Spleen (tissue), 11 donors: ENCODE results near the gene MRPL23. TPM values are rescaled to one million over a fixed set of nuclear protein-coding genes. Genes with fewer than 3 reads are reported as not detected.

Source experiments
- DNase-seq: peaks from one replicate; pipeline ENCODE4 v3.0.0-alpha.2; 2020
- H3K27ac ChIP-seq, 8 donors: fragments of 200-600 bp; sonication (generic) in 7 of 8; 1 replicate in 4 of 8; 2 replicates in 4 of 8; pipeline versions ENCODE4 v1.5.0 to v1.8.0; 2016 to 2021; ENCODE audit warnings: inconsistent platforms in 4 of 8, mild to moderate bottlenecking in 4 of 8, moderate library complexity in 1 of 8
- H3K27me3 ChIP-seq, 7 donors: fragments of 200-600 bp; sonication (generic) in 6 of 7; replicated peaks in 1 of 7; 1 replicate in 4 of 7; 2 replicates in 3 of 7; pipeline versions ENCODE4 v1.5.0 to v1.8.0; 2016 to 2021; ENCODE audit warnings: inconsistent platforms in 3 of 7, mild to moderate bottlenecking in 1 of 7
- H3K36me3 ChIP-seq, 6 donors: fragments of 200-600 bp; sonication (generic) in 5 of 6; 1 replicate in 4 of 6; 2 replicates in 2 of 6; pipeline versions ENCODE4 v1.5.0 to v1.8.0; 2016 to 2021; ENCODE audit warnings: inconsistent platforms in 2 of 6
- H3K4me1 ChIP-seq, 6 donors: fragments of 200-600 bp; sonication (generic) in 5 of 6; 1 replicate in 3 of 6; 2 replicates in 3 of 6; pipeline versions ENCODE4 v1.5.0 to v1.8.0; 2016 to 2021; ENCODE audit warnings: inconsistent platforms in 3 of 6
- H3K4me3 ChIP-seq, 8 donors: fragments of 200-600 bp; sonication (generic) in 7 of 8; 1 replicate in 4 of 8; 2 replicates in 4 of 8; pipeline versions ENCODE4 v1.5.0 to v1.8.0; 2016 to 2021; ENCODE audit warnings: inconsistent platforms in 4 of 8, mild to moderate bottlenecking in 4 of 8, moderate library complexity in 2 of 8
- H3K9me3 ChIP-seq, 8 donors: fragments of 200-600 bp; sonication (generic) in 7 of 8; 1 replicate in 4 of 8; 2 replicates in 4 of 8; pipeline versions ENCODE4 v1.5.0 to v1.8.0; 2016 to 2021; ENCODE audit warnings: inconsistent platforms in 4 of 8
- CTCF ChIP-seq, 11 experiments: fragments of 200-600 bp in 7 of 11; fragments of 450-650 bp in 4 of 11; sonication (generic) in 4 of 11; IDR thresholded peaks in 8 of 11; conservative IDR thresholded peaks in 3 of 11; 1 replicate in 7 of 11; 2 replicates in 4 of 11; pipeline versions ENCODE4 v1.4.0 to v1.8.0; 2016 to 2021; ENCODE audit warnings: antibody characterized with exemption in 11 of 11, inconsistent platforms in 4 of 11, mild to moderate bottlenecking in 1 of 11
- POLR2A ChIP-seq, 3 donors: fragments of 450-650 bp; IDR thresholded peaks; one replicate each; pipeline ENCODE4 v1.5.1; 2017; ENCODE audit warnings: antibody characterized with exemption in 3 of 3, mild to moderate bottlenecking in 1 of 3
- POLR2AphosphoS5 ChIP-seq, 3 donors: sonication (generic); formaldehyde crosslinking; IDR thresholded peaks; one replicate each; pipeline ENCODE4 v1.5.1; 2017; ENCODE audit warnings: antibody characterized with exemption in 3 of 3
- WGBS, 5 donors: extraction: QIAGEN DNeasy Blood & Tissue Kit in 3 of 5; methylation state at CpG; one replicate each; pipeline versions ENCODE4 v1.1.5 to v1.1.7; 2013 to 2018; 5-methylcytosine and 5-hydroxymethylcytosine counted together
- intact Hi-C: fragments of 100-400 bp; cut with DNase I; formaldehyde crosslinking; loops from one replicate; pipeline ENCODE4 v1.15.0; 2023; ENCODE audit warnings: low total_unique reads
- polyA plus RNA-seq, 3 donors: library from polyadenylated mRNA; stranded (reverse); fragments of 200-250 nt; gene quantifications; one replicate each; pipeline ENCODE4 v1.2.1, GENCODE V29; 2013
- total RNA-seq, 7 donors: library from RNA; depleted of rRNA in 3 of 7; stranded (reverse); fragments of >200 nt in 3 of 7; fragmentation: NEBNext Ultra II Directional in 4 of 7; extraction: Animal tissue kit (Norgen Biotek cat#: 25700) in 4 of 7; gene quantifications; one replicate each; pipeline versions ENCODE4 v1.1.0 to v1.2.1, GENCODE V29; 2016 to 2021
- donor health status: healthy with polysubstance abuse.
- donor health status: DM: no; HTN: no; CAD: no; lungs with moderate emphysema.
- donor health status: DM: no; HTN: no; CAD: no.
- donor health status: Bipolar disorder and iron deficiency.
- donor health status: healthy.
- donor health status: DM: no; HTN: no; CAD: no.
- donor health status: DM: yes; HTN: yes; CAD: no.

The MRPL23 gene
- total and polyA plus RNA-seq, 10 donors = 32.5 to 160 (median 54.0) TPM

- Histone ChIP-seq H3K4me1 (peaks cover 0 to 9% (median 0%) of the 10 kb centered on the region in 6 donors), H3K36me3 (no peaks in the 10 kb centered on the region), H3K9me3 (no peaks in the 10 kb centered on the region), H3K4me3 (no peak overlapping the region), H3K27me3 (peaks cover 0 to 50% (median 0%) of the 10 kb centered on the region in 7 donors), H3K27ac (no peak overlapping the region)
- no peak for TF ChIP-seq CTCF (IDR thresholded peaks at IDR 0.05 in 8 of 11, conservative IDR thresholded peaks at IDR 0.05 in 3 of 11)
- TF ChIP-seq POLR2AphosphoS5 (IDR thresholded peaks at IDR 0.05) = no peak
- no peak for TF ChIP-seq POLR2A (IDR thresholded peaks at IDR 0.05)
- no peak for DNase-seq
- intact Hi-C loops = no loop called here
- 89 to 95% (median 90%) methylated on average over 18 to 23 of the region's 23 CpGs for WGBS, 5 donors
Observed at GRCh38 chr11:1925373-1926155, 21.6 kb upstream of the MRPL23 start.

- no peaks in the 10 kb centered on the region for H3K36me3 ChIP-seq
- peaks cover 0 to 9% (median 0%) of the 10 kb centered on the region in 6 donors for H3K4me1 ChIP-seq
- intact Hi-C loops = no loop called here
- H3K27ac ChIP-seq = no peak overlapping the region
- 70 to 84% (median 77%) methylated on average over 40 to 41 of the region's 41 CpGs for WGBS, 5 donors
- no peak overlapping the region for H3K4me3 ChIP-seq
- H3K9me3 ChIP-seq = no peaks in the 10 kb centered on the region
- peaks cover 0 to 47% (median 0%) of the 10 kb centered on the region in 7 donors for H3K27me3 ChIP-seq
- TF ChIP-seq POLR2A (IDR thresholded peaks at IDR 0.05) = no peak
- TF ChIP-seq POLR2AphosphoS5 (IDR thresholded peaks at IDR 0.05) = no peak
- no peak for TF ChIP-seq CTCF (IDR thresholded peaks at IDR 0.05 in 8 of 11, conservative IDR thresholded peaks at IDR 0.05 in 3 of 11)
- no peak for DNase-seq
Observed at GRCh38 chr11:1926156-1927025, 20.7 kb upstream of the MRPL23 start.

DNA sequence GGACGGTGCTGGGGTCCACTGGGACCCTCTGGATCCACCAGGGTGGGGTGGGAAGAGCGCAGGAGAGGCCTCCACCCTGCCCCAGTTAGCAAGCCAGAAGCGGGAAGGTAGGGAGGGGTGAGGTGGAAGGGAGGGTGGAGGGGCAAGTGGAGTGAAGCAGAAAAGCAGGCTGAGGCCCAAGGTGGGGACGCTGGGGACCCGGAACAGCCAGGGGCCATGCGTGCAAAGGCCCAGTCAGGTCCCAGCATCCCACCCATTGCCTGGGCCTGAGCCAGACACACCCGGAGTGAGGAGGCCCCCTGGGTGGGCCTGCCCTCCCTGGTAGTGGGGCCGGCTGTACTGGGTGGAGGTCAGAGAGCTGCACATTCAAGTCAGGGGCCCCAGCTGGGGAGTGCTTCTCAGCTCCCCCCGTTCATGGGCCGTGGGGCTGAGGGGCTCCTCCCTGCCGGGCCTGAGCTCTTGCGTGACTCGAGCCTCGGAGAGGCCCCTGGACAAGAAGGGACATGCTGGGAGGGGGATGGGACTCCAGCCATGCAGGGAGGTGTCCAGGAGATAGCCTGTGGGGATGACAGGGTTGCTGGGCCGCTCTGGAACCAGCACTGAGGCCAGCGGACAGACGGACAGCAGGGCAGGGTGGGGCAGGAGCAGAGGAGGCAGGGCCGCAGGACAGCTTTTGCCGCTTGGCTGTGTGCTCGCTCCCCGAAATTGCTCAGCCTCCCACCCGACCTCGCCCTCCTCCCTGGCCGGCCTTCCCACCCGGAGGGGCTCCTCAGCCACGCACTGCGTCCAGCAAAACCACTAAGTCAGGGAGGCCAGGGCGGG is 19.9 kb upstream of the MRPL23 start:
- DNase-seq = no peak
- Histone ChIP-seq H3K36me3 (no peaks in the 10 kb centered on the region), H3K9me3 (no peaks in the 10 kb centered on the region), H3K4me3 (no peak overlapping the region), H3K27me3 (peaks cover 0 to 45% (median 0%) of the 10 kb centered on the region in 7 donors), H3K27ac (no peak overlapping the region), H3K4me1 (peaks cover 0 to 9% (median 0%) of the 10 kb centered on the region in 6 donors)
- 70 to 88% (median 76%) methylated on average over 17 to 28 of the region's 28 CpGs for WGBS, 5 donors
- TF ChIP-seq POLR2A (IDR thresholded peaks at IDR 0.05) (no peak), CTCF (IDR thresholded peaks at IDR 0.05 in 8 of 11, conservative IDR thresholded peaks at IDR 0.05 in 3 of 11) (no peak), POLR2AphosphoS5 (IDR thresholded peaks at IDR 0.05) (no peak)
- intact Hi-C loops = no loop called here
